Neural progenitor cell (in vitro differentiated cells): Measurements from ENCODE around the gene TRPM1.

Experiments
- EZH2 ChIP-seq: fragments of 200-600 bp; sonication (generic); IDR thresholded peaks from 2 replicates; pipeline ENCODE4 v1.6.1; 2017; ENCODE audit warnings: antibody characterized with exemption, mild to moderate bottlenecking, moderate library complexity
- TF ChIP-seq, protein P1 (sequence below): fragments of 200-600 bp; sonication (generic); IDR thresholded peaks from 2 replicates; pipeline ENCODE4 v1.5.1; 2017; ENCODE audit warnings: antibody characterized with exemption, mild to moderate bottlenecking

DNA sequence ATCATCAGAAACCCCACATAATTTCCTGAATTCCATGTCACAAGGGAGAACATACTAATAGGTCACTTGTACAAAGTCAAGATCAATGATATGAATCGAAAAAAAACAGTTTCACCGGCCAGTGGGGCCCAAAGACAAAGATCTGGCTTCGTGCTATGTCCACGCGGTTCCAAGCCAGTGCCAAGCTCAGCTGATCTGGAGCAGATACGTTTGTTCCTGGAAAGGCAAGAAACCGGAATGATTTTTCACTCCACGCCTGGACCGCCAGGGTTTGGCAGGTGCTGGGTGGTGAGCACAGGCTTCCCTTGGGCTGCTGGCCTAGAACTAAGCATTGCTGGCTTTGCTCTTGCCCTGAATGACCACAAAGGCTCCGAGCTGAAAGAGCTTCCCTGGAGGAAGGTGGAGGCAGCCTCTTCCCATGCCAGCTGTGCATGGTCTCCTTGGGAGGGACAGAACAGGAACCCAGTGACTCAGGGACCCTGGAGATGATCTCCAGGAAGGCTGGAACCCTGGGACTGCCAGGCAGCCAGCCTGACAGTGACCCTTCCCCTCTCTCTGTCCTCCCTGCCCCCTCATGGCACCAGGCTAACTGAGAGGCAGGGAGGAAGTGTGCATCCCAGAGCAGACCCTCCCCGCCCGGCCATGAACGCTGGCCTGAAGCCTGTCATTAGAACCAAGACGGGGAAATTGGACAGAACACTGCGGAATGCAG, 40.9 kb downstream of the TRPM1 start:
- TF ChIP-seq, protein P1, sequence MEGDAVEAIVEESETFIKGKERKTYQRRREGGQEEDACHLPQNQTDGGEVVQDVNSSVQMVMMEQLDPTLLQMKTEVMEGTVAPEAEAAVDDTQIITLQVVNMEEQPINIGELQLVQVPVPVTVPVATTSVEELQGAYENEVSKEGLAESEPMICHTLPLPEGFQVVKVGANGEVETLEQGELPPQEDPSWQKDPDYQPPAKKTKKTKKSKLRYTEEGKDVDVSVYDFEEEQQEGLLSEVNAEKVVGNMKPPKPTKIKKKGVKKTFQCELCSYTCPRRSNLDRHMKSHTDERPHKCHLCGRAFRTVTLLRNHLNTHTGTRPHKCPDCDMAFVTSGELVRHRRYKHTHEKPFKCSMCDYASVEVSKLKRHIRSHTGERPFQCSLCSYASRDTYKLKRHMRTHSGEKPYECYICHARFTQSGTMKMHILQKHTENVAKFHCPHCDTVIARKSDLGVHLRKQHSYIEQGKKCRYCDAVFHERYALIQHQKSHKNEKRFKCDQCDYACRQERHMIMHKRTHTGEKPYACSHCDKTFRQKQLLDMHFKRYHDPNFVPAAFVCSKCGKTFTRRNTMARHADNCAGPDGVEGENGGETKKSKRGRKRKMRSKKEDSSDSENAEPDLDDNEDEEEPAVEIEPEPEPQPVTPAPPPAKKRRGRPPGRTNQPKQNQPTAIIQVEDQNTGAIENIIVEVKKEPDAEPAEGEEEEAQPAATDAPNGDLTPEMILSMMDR, result no peak
- TF ChIP-seq EZH2, result no peak
